GM18519 (cell line): Measurements from ENCODE around the gene SOCS1.

Experiments used
- ATAC-seq: cut with Tn5 transposase; IDR thresholded peaks from one replicate; pipeline ENCODE4 v1.9.1; 2021; ENCODE audit warnings: mild to moderate bottlenecking, moderate library complexity; ENCODE audit not compliant: unreplicated experiment, low FRiP score

Gene SOCS1

DNA sequence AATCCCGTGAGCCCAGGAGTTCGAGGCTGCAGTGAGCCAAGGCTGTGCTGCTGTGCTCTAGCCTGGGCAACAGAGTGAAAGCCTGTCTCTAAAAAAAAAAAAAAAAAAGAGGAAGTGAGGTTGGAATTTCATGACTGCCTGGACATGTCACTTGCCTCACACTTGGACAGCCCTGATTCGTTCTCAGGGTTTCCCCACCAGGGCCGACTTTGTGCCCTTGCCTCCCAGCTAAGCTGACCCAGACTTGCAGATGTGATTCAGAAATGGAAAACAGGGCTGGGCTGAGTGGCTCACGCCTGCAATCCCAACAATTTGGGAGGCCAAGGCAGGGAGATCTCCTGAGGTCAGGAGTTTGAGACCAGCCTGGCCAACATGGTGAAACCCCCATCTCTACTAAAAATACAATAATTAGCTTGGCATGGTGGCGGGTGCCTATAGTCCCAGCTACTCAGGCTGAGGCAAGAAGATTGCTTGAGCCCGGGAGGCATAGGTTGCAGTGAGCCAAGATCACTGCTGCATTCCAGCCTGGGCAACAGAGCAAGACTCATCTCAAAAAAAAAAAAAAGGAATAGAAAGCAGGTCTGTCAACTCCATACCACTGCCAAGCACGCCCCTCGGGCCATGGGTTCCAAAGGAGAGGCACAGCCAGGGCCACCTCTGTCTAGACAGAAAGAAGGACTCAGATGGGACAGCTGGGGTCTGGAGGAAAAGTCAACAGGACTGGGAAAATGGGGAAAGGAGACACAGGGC, 46.9 kb downstream of the SOCS1 start:
- ATAC-seq, result no peak

DNA sequence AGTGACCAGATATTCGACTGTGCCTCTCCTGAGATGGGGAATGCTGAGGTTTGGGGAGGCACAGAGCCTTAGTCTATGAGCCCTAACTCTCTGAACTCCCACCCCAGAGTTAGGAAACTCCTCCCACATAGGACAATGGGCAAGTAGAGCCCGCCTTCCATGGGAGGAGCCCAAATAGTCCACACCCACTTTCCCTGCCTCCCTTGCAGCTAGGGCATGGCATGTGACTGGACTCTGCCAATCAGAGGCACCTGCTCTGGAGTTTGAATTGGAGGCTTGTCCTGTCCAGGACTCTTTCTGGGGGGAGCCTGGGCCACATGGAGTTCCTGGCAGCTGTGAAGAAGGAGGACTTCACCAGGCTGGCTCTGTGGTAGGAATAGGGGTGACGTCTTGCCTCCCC, 48.4 kb downstream of the SOCS1 start:
- ATAC-seq, result no peak

DNA sequence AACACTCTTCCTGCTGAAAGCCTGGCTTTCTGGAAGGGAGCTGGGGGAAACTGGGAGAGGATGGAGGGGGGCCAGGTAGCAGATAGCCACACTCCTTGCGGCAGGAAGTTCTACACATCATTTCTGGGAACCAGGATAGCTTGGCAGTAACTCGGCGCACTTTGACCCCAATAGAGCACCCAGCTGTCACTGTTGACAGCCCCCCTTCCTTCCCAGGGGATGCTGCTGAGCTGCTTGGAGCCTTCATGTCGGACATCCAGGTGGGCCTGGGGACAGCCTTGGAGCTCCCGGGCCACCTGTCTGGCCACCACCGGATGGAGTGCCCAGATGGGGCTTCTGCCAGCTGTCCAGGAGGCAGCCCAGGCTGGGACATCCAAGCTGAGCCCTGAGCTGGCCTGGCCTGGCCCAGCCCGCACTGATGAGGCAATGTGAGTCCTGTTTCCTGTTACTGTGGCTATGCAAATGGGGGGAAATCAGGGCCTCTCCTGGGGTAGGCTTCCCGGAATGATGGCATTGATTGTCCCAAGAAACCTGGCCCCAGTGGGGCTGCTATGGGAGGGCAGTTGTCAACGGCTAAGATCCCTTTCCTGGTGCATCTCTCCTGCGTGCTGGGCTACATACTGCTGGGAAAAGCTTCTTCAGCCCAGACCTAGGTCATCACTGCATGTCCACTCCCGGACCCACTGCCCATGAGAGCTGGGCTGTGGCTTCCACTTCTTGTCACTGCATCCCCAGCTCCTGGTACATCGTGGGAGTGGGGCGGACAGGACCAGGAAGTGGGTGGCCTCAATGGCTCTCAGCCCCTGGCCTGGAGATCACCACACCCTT, 50.0 kb downstream of the SOCS1 start:
- no peak for ATAC-seq

DNA sequence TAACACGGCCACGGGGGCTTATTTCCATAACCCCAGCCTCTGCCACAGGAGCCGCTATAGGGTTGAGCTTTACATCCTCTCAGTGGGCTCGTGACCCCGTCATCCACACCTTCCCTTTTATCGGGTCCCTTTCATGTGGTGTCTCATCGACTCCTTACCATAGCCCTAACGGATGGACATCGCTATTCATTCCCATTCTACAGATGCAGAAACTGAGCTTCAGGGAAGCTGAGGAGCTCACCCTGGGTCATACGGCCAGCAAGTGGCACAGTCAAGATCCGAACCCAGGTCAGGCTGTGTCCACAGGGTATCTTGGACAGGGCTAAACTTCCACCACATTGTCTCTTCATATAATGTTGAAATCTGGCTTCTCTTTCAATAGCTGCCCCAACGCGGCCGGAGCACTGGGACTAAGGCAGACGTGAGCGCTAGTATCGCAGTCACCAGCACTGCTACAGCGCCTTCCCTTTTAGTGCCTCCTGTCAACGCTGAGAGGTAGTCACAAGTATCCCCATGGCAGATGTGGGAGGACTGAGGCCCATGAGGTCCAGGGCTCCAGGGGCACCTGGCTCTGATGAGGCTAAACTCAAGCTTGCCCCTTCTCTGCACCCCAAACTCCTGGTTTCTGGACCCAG, 50.8 kb downstream of the SOCS1 start:
- no peak for ATAC-seq

DNA sequence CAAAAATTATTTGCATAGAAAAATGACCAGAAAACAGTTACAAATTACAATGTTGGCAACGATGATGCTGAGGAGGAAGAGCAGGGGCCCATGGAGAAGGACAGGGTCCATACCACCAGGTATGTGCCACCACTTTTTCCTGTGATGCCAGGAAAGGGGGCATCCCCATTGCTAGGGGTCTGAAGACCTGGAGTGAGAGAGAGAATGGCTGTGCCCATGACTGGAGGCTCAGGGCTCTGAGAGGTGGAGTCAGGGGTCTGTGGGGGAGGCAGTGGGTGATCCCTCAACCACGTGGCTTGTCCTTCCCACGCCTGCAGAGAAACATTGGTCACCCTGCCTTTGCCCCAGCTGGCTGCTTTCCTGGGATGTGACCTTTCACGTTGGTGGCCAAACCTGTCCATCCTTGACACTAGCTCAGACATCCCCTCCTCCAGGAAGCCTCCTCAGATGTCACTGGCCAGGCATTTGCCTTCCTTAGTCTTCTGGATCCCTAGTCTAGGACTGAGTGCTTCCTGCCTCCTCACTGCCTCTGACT, 51.4 kb downstream of the SOCS1 start:
- no peak for ATAC-seq
